OCI-LY1 (cell line): Measurements from ENCODE around the gene C22orf31.

Source experiments
- H2AFZ ChIP-seq: fragments of 200-600 bp; sonication (generic), shearing (Covaris generic); 2 replicates; pipeline ENCODE4 v1.6.0; 2014; ENCODE audit warnings: antibody characterized with exemption, mild to moderate bottlenecking, low read length
- H3F3A ChIP-seq: fragments of 200-600 bp; sonication (generic), shearing (Covaris generic); 2 replicates; pipeline ENCODE4 v1.6.0; 2014; ENCODE audit warnings: mild to moderate bottlenecking, antibody characterized with exemption, low read length, moderate library complexity; ENCODE audit not compliant: insufficient read depth
- H3K27ac ChIP-seq: fragments of 200-600 bp; sonication (generic); 2 replicates; pipeline ENCODE4 v1.5.1; 2014; ENCODE audit warnings: low read length, mixed run types, mild to moderate bottlenecking, low read depth; ENCODE audit not compliant: poor library complexity, severe bottlenecking
- H3K27me3 ChIP-seq: fragments of 200-600 bp; sonication (generic); 2 replicates; pipeline ENCODE4 v1.6.0; 2014; ENCODE audit warnings: antibody characterized with exemption, mild to moderate bottlenecking, low read length, moderate library complexity; ENCODE audit not compliant: insufficient read depth
- H3K36me3 ChIP-seq: fragments of 200-600 bp; sonication (generic); 2 replicates; pipeline ENCODE4 v1.6.1; 2014; ENCODE audit warnings: mild to moderate bottlenecking, antibody characterized with exemption, low read length, moderate library complexity, mixed read lengths; ENCODE audit not compliant: insufficient read depth
- H3K4me1 ChIP-seq: fragments of 200-600 bp; sonication (generic); 2 replicates; pipeline ENCODE4 v1.5.1; 2014; ENCODE audit warnings: mild to moderate bottlenecking, low read length, moderate library complexity; ENCODE audit not compliant: insufficient read depth, severe bottlenecking
- H3K4me2 ChIP-seq: fragments of 200-600 bp; sonication (generic), shearing (Covaris generic); 2 replicates; pipeline ENCODE4 v1.6.1; 2014; ENCODE audit warnings: low read length
- H3K4me3 ChIP-seq: fragments of 200-600 bp; sonication (generic); 2 replicates; pipeline ENCODE4 v1.5.1; 2014; ENCODE audit warnings: low read length, low read depth, mild to moderate bottlenecking, mixed read lengths; ENCODE audit not compliant: poor library complexity, severe bottlenecking
- H3K79me2 ChIP-seq: fragments of 200-600 bp; shearing (Covaris generic); 2 replicates; pipeline ENCODE4 v1.6.1; 2016; ENCODE audit warnings: mixed run types, low read length, mixed read lengths; ENCODE audit not compliant: insufficient read depth
- H3K9ac ChIP-seq: fragments of 200-600 bp; sonication (generic), shearing (Covaris generic); 2 replicates; pipeline ENCODE4 v1.6.1; 2014; ENCODE audit warnings: mild to moderate bottlenecking, low read length, mixed read lengths
- H3K9me2 ChIP-seq: fragments of 200-600 bp; sonication (generic), shearing (Covaris generic); 2 replicates; pipeline ENCODE4 v1.6.1; 2014; ENCODE audit warnings: low read depth, mild to moderate bottlenecking, low read length, mixed read lengths
- H3K9me3 ChIP-seq: fragments of 200-600 bp; shearing (Covaris generic); 2 replicates; pipeline ENCODE4 v1.6.1; 2014; ENCODE audit warnings: low read length, mixed read lengths
- H4K20me1 ChIP-seq: fragments of 200-600 bp; sonication (generic), shearing (Covaris generic); 2 replicates; pipeline ENCODE4 v1.6.0; 2016; ENCODE audit warnings: mild to moderate bottlenecking, low read length; ENCODE audit not compliant: insufficient read depth
- CTCF ChIP-seq: fragments of 200-600 bp; sonication (generic), shearing (Covaris generic); IDR thresholded peaks from 2 replicates; pipeline ENCODE4 v1.5.1; 2017; ENCODE audit warnings: mild to moderate bottlenecking, antibody characterized with exemption, low read length, moderate library complexity, mixed read lengths
- EZH2 ChIP-seq: fragments of 200-600 bp; sonication (generic), shearing (Covaris generic); IDR thresholded peaks from 2 replicates; pipeline ENCODE4 v1.8.0; 2017; ENCODE audit warnings: borderline replicate concordance, mixed run types, mild to moderate bottlenecking, antibody characterized with exemption, low read length, moderate library complexity, mixed read lengths

C22orf31 gene

DNA sequence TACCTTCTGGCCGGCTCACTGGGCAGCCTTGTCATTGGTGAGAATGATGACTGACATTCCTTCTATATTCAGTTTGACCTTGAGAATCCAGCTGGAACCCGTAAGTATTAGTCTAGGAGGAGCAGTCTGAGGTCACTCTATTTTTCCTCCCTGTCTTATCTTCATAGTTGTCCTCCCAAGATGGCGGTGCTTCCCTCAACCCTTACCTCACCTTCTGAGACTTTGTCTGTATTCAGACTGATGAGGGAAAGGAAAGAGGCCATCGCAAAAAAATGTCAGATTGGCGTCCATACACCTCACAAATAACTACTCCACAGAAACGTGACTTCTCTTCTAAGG lies 17.2 kb upstream of the C22orf31 start:
- no peak for TF ChIP-seq CTCF
- no peak for TF ChIP-seq EZH2

GRCh38 chr22:29078036-29078868 lies 16.6 kb upstream of the C22orf31 start:
- H3K79me2 ChIP-seq, result no peaks in the 10 kb centered on the region
- H3K4me2 ChIP-seq, result no peak overlapping the region; the same call in 1 of the 2 replicates
- no peaks in the 10 kb centered on the region for H3K9me2 ChIP-seq
- H3K9ac ChIP-seq, result no peak overlapping the region
- no peaks in the 10 kb centered on the region for H3K9me3 ChIP-seq
- no peaks in the 10 kb centered on the region for H3F3A ChIP-seq
- no peak overlapping the region for H2AFZ ChIP-seq
- H4K20me1 ChIP-seq, result no peaks in the 10 kb centered on the region
- H3K27ac ChIP-seq, result peak overlapping the region; percentile 82
- H3K36me3 ChIP-seq, result no peaks in the 10 kb centered on the region
- H3K4me1 ChIP-seq, result peaks cover 34% of the 10 kb centered on the region
- H3K27me3 ChIP-seq, result no peaks in the 10 kb centered on the region
- TF ChIP-seq CTCF, result no peak
- no peak for TF ChIP-seq EZH2
- H3K4me3 ChIP-seq, result no peak overlapping the region

More for the DNA sequence above, 17.2 kb upstream of the C22orf31 start:
- Histone ChIP-seq H3K27ac (peak overlapping the region; percentile 82), H3K79me2 (no peaks in the 10 kb centered on the region), H3K9ac (no peak overlapping the region), H3K27me3 (no peaks in the 10 kb centered on the region), H3K36me3 (no peaks in the 10 kb centered on the region), H3K9me3 (no peaks in the 10 kb centered on the region), H3K9me2 (no peaks in the 10 kb centered on the region), H3F3A (no peaks in the 10 kb centered on the region), H3K4me3 (no peak overlapping the region), H3K4me1 (peaks cover 34% of the 10 kb centered on the region), H2AFZ (no peak overlapping the region), H3K4me2 (no peak overlapping the region; the same call in 1 of the 2 replicates), H4K20me1 (no peaks in the 10 kb centered on the region)

GRCh38 chr22:29074276-29074772 lies 12.7 kb upstream of the C22orf31 start:
- Histone ChIP-seq H3K9ac (no peak overlapping the region), H3K4me2 (no peak overlapping the region), H3K9me3 (no peaks in the 10 kb centered on the region), H2AFZ (no peak overlapping the region), H3K27me3 (no peaks in the 10 kb centered on the region; the same call in 1 of the 2 replicates), H3K79me2 (no peaks in the 10 kb centered on the region), H3K36me3 (no peaks in the 10 kb centered on the region), H3K4me1 (peaks cover 31% of the 10 kb centered on the region), H3K27ac (no peak overlapping the region), H3K9me2 (no peaks in the 10 kb centered on the region), H3K4me3 (no peak overlapping the region), H3F3A (no peaks in the 10 kb centered on the region), H4K20me1 (no peaks in the 10 kb centered on the region)
- TF ChIP-seq EZH2, result no peak
- TF ChIP-seq CTCF, result no peak
